ENCODE measurements around the gene MCM6. TPM values are rescaled to one million over a fixed set of nuclear protein-coding genes. Genes with fewer than 3 reads are reported as not detected.

MCM6 gene
- total RNA-seq, 6 experiments from 2014 or later: 22.5 to 36.0 (median 33.2) TPM

- DNase-seq: peak; percentile 39
- H3K4me3 Mint-ChIP-seq: no peak overlapping the region
- H3K27me3 Mint-ChIP-seq (ENCODE audit: insufficient read depth): no peaks in the 10 kb centered on the region
- TF ChIP-seq, protein P1, sequence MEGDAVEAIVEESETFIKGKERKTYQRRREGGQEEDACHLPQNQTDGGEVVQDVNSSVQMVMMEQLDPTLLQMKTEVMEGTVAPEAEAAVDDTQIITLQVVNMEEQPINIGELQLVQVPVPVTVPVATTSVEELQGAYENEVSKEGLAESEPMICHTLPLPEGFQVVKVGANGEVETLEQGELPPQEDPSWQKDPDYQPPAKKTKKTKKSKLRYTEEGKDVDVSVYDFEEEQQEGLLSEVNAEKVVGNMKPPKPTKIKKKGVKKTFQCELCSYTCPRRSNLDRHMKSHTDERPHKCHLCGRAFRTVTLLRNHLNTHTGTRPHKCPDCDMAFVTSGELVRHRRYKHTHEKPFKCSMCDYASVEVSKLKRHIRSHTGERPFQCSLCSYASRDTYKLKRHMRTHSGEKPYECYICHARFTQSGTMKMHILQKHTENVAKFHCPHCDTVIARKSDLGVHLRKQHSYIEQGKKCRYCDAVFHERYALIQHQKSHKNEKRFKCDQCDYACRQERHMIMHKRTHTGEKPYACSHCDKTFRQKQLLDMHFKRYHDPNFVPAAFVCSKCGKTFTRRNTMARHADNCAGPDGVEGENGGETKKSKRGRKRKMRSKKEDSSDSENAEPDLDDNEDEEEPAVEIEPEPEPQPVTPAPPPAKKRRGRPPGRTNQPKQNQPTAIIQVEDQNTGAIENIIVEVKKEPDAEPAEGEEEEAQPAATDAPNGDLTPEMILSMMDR (IDR thresholded peaks at IDR 0.05): no peak
- H3K4me1 Mint-ChIP-seq (ENCODE audit: low read depth): peaks cover 17% of the 10 kb centered on the region
- no peaks in the 10 kb centered on the region for H3K9me3 Mint-ChIP-seq
- peaks cover 25% of the 10 kb centered on the region for H3K36me3 Mint-ChIP-seq (ENCODE audit: low read depth)
- H3K27ac Mint-ChIP-seq: peak overlapping the region; percentile 68
Measured at GRCh38 chr2:135909976-135910375, 33.7 kb upstream of the MCM6 start.

- TF ChIP-seq, protein P1 (IDR thresholded peaks at IDR 0.05): no peak
- Mint-ChIP-seq H3K36me3 (ENCODE audit: low read depth) (peaks cover 20% of the 10 kb centered on the region), H3K27ac (no peak overlapping the region), H3K9me3 (no peaks in the 10 kb centered on the region), H3K27me3 (ENCODE audit: insufficient read depth) (no peaks in the 10 kb centered on the region), H3K4me1 (ENCODE audit: low read depth) (peaks cover 22% of the 10 kb centered on the region), H3K4me3 (no peak overlapping the region)
- DNase-seq: no peak
Measured at GRCh38 chr2:135905679-135906078, 29.4 kb upstream of the MCM6 start.

- Mint-ChIP-seq H3K9me3 (no peaks in the 10 kb centered on the region), H3K4me3 (no peak overlapping the region), H3K27me3 (ENCODE audit: insufficient read depth) (no peaks in the 10 kb centered on the region; the same call in 1 of the 2 replicates), H3K4me1 (ENCODE audit: low read depth) (peaks cover 10% of the 10 kb centered on the region), H3K36me3 (ENCODE audit: low read depth) (peaks cover 13% of the 10 kb centered on the region), H3K27ac (peak overlapping the region; percentile 69)
- DNase-seq: peak; percentile 47
- TF ChIP-seq, protein P1 (IDR thresholded peaks at IDR 0.05): no peak
Measured at GRCh38 chr2:135904341-135904989, 28.2 kb upstream of the MCM6 start.

DNA sequence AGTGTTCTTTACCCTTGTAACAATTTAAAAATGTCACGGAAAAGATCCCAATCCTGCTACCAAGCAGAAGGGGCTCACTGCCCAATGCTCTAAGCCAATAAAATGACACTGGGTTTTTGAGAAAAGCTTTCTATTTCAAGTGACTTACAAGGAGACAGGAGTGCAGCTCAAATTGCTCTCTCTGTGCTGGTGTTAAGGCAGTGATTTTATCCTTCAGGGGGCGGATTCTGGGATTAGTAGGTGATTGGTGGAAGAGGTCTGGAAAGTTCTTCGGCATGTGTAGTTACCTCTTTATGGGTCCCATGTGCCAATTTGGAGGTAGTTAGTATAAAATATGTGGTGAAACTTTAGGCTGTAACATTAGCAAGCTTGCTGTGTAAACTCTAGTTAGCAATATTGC lies 27.4 kb upstream of the MCM6 start:
- Mint-ChIP-seq H3K9me3 (no peaks in the 10 kb centered on the region), H3K36me3 (ENCODE audit: low read depth) (peaks cover 12% of the 10 kb centered on the region)

GRCh38 chr2:135899567-135899966 lies 23.3 kb upstream of the MCM6 start:
- Mint-ChIP-seq H3K27me3 (ENCODE audit: insufficient read depth) (no peaks in the 10 kb centered on the region; the same call in 1 of the 2 replicates), H3K4me1 (ENCODE audit: low read depth) (peaks cover 5% of the 10 kb centered on the region), H3K4me3 (no peak overlapping the region), H3K36me3 (ENCODE audit: low read depth) (peaks cover 10% of the 10 kb centered on the region), H3K9me3 (no peaks in the 10 kb centered on the region), H3K27ac (no peak overlapping the region)
- TF ChIP-seq, protein P1 (IDR thresholded peaks at IDR 0.05): no peak
- no peak for DNase-seq

More for the DNA sequence above, 27.4 kb upstream of the MCM6 start:
- Mint-ChIP-seq H3K4me1 (ENCODE audit: low read depth) (peaks cover 8% of the 10 kb centered on the region), H3K27ac (no peak overlapping the region; the same call in 1 of the 2 replicates), H3K4me3 (no peak overlapping the region), H3K27me3 (ENCODE audit: insufficient read depth) (no peaks in the 10 kb centered on the region; the same call in 1 of the 2 replicates)
- TF ChIP-seq, protein P1 (IDR thresholded peaks at IDR 0.05): no peak
- no peak for DNase-seq
